Epidermal melanocyte (primary cell): Measurements from ENCODE around the gene MLXIPL.
"Not testable (repeated sequence)": the region's sequence is repeated elsewhere in the genome, so short reads cannot be mapped to it uniquely, and the experiment has no call there.

Experiments
- DNase-seq: peaks from one replicate; pipeline ENCODE4 v3.0.0; 2011; ENCODE audit warnings: low spot score; ENCODE audit not compliant: insufficient read length

The MLXIPL gene

GRCh38 chr7:73614937-73615336, 9.4 kb downstream of the MLXIPL start:
- DNase-seq = not testable (repeated sequence)

GRCh38 chr7:73613954-73614735, 10.2 kb downstream of the MLXIPL start:
- no peak for DNase-seq

GRCh38 chr7:73612598-73613269, 11.6 kb downstream of the MLXIPL start:
- DNase-seq = no peak

GRCh38 chr7:73611017-73611555, 13.2 kb downstream of the MLXIPL start:
- no peak for DNase-seq

GRCh38 chr7:73610105-73610504, 14.2 kb downstream of the MLXIPL start:
- DNase-seq = no peak

GRCh38 chr7:73607692-73607983, 16.7 kb downstream of the MLXIPL start:
- DNase-seq = not testable (repeated sequence)

GRCh38 chr7:73606801-73607691, 17.3 kb downstream of the MLXIPL start:
- DNase-seq = peak; percentile 77

- no peak for DNase-seq
Measured at GRCh38 chr7:73605601-73606220, 18.6 kb downstream of the MLXIPL start.

- DNase-seq = no peak
Measured at GRCh38 chr7:73602721-73603651, 21.3 kb downstream of the MLXIPL start.

GRCh38 chr7:73599916-73600315, 24.4 kb downstream of the MLXIPL start:
- no peak for DNase-seq

- DNase-seq = no peak
Measured at GRCh38 chr7:73599151-73599882, 25.0 kb downstream of the MLXIPL start.

GRCh38 chr7:73597978-73598782, 26.1 kb downstream of the MLXIPL start:
- no peak for DNase-seq

- no peak for DNase-seq
Measured at GRCh38 chr7:73596191-73597065, 27.9 kb downstream of the MLXIPL start.

GRCh38 chr7:73595358-73595757, 29.0 kb downstream of the MLXIPL start:
- DNase-seq = no peak

GRCh38 chr7:73593207-73594045, 30.9 kb downstream of the MLXIPL start:
- DNase-seq = no peak

GRCh38 chr7:73586911-73587310, 37.4 kb downstream of the MLXIPL start:
- no peak for DNase-seq

GRCh38 chr7:73585196-73585595, 39.1 kb downstream of the MLXIPL start:
- no peak for DNase-seq
